HL-60 (cell line): ENCODE measurements around the gene TNIK.

Source experiments
- DNase-seq, 2 experiments: peaks; one replicate each; pipeline ENCODE4 v3.0.0-alpha.2; 2010 to 2020; ENCODE audit warnings: low read depth in 1 of 2, low spot score in 1 of 2
- H3K27ac ChIP-seq: fragments of 250-450 bp; sonication (Bioruptor Pico); replicated peaks from 2 replicates; pipeline ENCODE4 v1.5.1; 2020; ENCODE audit warnings: mild to moderate bottlenecking, moderate library complexity
- H3K27me3 ChIP-seq: fragments of 250-450 bp; sonication (Bioruptor Pico); 2 replicates; pipeline ENCODE4 v1.5.1; 2021; ENCODE audit warnings: mild to moderate bottlenecking, moderate library complexity; ENCODE audit not compliant: insufficient read depth, poor library complexity, severe bottlenecking
- H3K4me3 ChIP-seq: replicated peaks from 2 replicates; pipeline ENCODE4 v1.5.1; 2011; ENCODE audit warnings: mild to moderate bottlenecking, control low read depth, low read length; ENCODE audit not compliant: insufficient read depth
- GABPA ChIP-seq: IDR thresholded peaks from 2 replicates; pipeline ENCODE4 v1.6.1; 2012; ENCODE audit warnings: low read depth
- POLR2AphosphoS5 ChIP-seq: IDR thresholded peaks from 2 replicates; pipeline ENCODE4 v1.6.1; 2012; ENCODE audit warnings: low read depth
- SPI1 ChIP-seq: IDR thresholded peaks from 2 replicates; pipeline ENCODE4 v1.6.1; 2012; ENCODE audit warnings: low read depth, mild to moderate bottlenecking, borderline replicate concordance
- TF ChIP-seq, protein P1 (sequence below): IDR thresholded peaks from one replicate; pipeline ENCODE4 v1.5.1; 2011; ENCODE audit warnings: low read length, control low read depth, inconsistent platforms; ENCODE audit not compliant: insufficient read depth
- TF ChIP-seq, protein P2 (sequence below): IDR thresholded peaks from 2 replicates; pipeline ENCODE4 v1.6.1; 2012; ENCODE audit warnings: low read depth; ENCODE audit not compliant: insufficient replicate concordance

The TNIK gene

DNA sequence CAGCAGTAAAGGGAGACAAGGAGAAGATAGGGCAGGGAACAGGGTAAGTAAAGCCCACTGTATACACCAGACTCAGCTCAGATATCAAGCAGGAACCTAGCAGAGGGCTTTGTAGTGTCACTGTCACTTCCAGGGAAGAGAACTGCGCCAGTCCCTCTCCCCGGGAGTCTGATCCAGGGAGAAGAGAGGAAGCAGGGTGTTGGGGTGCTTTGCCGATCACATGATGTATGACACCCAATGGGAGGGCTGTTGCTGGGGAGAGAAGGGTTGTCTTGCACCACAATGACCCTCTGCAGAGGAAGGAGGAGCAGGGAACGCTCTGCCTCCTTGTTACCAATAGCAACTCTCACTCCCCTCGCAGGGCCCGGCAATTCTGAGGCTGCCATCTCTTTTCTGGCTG lies 286.5 kb downstream of the TNIK start:
- TF ChIP-seq, protein P1, sequence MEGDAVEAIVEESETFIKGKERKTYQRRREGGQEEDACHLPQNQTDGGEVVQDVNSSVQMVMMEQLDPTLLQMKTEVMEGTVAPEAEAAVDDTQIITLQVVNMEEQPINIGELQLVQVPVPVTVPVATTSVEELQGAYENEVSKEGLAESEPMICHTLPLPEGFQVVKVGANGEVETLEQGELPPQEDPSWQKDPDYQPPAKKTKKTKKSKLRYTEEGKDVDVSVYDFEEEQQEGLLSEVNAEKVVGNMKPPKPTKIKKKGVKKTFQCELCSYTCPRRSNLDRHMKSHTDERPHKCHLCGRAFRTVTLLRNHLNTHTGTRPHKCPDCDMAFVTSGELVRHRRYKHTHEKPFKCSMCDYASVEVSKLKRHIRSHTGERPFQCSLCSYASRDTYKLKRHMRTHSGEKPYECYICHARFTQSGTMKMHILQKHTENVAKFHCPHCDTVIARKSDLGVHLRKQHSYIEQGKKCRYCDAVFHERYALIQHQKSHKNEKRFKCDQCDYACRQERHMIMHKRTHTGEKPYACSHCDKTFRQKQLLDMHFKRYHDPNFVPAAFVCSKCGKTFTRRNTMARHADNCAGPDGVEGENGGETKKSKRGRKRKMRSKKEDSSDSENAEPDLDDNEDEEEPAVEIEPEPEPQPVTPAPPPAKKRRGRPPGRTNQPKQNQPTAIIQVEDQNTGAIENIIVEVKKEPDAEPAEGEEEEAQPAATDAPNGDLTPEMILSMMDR = no peak
- TF ChIP-seq GABPA (no peak), POLR2AphosphoS5 (no peak), SPI1 (no peak)
- TF ChIP-seq, protein P2, sequence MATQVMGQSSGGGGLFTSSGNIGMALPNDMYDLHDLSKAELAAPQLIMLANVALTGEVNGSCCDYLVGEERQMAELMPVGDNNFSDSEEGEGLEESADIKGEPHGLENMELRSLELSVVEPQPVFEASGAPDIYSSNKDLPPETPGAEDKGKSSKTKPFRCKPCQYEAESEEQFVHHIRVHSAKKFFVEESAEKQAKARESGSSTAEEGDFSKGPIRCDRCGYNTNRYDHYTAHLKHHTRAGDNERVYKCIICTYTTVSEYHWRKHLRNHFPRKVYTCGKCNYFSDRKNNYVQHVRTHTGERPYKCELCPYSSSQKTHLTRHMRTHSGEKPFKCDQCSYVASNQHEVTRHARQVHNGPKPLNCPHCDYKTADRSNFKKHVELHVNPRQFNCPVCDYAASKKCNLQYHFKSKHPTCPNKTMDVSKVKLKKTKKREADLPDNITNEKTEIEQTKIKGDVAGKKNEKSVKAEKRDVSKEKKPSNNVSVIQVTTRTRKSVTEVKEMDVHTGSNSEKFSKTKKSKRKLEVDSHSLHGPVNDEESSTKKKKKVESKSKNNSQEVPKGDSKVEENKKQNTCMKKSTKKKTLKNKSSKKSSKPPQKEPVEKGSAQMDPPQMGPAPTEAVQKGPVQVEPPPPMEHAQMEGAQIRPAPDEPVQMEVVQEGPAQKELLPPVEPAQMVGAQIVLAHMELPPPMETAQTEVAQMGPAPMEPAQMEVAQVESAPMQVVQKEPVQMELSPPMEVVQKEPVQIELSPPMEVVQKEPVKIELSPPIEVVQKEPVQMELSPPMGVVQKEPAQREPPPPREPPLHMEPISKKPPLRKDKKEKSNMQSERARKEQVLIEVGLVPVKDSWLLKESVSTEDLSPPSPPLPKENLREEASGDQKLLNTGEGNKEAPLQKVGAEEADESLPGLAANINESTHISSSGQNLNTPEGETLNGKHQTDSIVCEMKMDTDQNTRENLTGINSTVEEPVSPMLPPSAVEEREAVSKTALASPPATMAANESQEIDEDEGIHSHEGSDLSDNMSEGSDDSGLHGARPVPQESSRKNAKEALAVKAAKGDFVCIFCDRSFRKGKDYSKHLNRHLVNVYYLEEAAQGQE = no peak
- Histone ChIP-seq H3K4me3 (no peak overlapping the region), H3K27me3 (no peaks in the 10 kb centered on the region), H3K27ac (no peak overlapping the region)
- DNase-seq = peak; percentile 25 to 65

DNA sequence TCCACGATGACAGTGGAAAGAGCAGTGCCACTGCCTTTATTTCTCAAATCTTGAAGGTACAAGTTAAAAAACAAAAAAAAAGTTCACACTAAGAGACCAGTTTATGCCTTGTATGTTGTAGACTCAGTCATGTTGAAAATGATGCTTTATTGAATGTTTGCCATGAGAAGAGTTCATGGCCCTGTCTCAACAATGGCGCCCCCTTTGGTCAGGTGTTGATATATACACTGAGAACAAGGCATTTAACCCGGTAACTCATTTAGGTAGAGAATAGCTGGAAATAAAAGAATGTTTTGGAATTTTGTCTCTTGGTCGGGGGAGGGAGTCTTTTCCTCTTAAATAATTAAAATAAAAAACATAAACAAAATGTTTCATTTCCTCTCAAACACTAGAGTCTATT lies 288.1 kb downstream of the TNIK start:
- Histone ChIP-seq H3K4me3 (no peak overlapping the region), H3K27ac (no peak overlapping the region), H3K27me3 (no peaks in the 10 kb centered on the region)
- TF ChIP-seq POLR2AphosphoS5 (no peak), SPI1 (no peak), GABPA (no peak)
- TF ChIP-seq, protein P1 = no peak
- TF ChIP-seq, protein P2 = no peak
- DNase-seq = no peak

DNA sequence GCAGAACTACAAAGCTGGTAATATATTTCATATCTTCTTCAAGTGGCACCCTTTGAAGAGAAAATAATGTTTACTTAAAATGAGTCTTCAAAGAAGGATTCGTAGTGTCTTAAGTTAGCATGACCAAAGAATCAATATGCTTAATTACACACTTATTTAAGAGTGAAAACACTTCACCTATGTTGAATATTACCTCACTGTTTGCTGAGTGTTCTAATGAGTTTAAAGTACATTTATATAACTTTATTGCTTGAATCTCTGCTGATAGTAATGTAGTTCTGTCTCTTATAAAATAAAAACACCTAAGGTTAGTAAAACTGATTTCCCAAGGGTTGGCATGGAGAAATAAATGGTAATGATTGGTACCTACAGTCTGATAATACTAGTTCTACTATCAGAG lies 290.3 kb downstream of the TNIK start:
- H3K4me3 ChIP-seq = no peak overlapping the region
- no peak for DNase-seq
- H3K27me3 ChIP-seq = no peaks in the 10 kb centered on the region
- TF ChIP-seq, protein P2 = no peak
- TF ChIP-seq GABPA = no peak
- TF ChIP-seq, protein P1 = no peak
- no peak for TF ChIP-seq SPI1
- TF ChIP-seq POLR2AphosphoS5 = no peak
- H3K27ac ChIP-seq = no peak overlapping the region
